ENCODE data around the gene ZNHIT3.

ZNHIT3 gene

DNA sequence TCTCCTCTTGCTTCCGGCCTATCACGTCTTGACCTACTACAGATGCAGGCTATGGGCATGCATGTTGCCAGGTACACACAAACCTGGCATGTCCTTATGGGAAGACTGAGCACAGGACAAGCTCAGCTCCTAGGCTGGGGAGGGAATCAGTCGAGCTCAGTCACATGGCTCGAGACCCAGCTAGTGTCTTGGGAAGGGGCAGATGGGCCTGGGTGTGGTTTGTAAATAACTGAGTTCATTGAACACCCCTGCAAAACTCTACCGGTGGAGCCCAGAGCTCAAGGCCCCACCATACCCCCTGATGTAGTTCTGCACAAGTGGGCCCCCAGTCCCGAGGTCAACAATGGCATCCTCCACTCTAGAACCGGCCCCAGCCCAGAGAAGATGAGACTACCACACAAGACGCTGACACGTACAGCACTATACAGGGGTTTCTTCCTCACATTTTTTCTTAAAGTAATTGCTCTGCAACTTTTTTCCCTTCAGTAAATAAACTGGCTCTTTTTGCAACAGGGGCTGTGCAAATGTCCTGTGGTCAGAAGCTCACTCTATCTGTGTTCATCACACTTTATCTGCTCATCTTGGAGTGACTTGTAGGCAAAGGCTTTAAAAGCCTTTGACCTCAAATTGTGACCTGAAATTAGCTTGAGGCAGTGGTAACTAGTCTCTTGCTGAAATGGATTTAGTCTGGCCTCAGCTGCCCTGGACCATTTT lies 22.9 kb downstream of the ZNHIT3 start:
- no peak for DNase-seq (ENCODE audit: extremely low read depth in 1 of 2, low read depth in 1 of 2)

DNA sequence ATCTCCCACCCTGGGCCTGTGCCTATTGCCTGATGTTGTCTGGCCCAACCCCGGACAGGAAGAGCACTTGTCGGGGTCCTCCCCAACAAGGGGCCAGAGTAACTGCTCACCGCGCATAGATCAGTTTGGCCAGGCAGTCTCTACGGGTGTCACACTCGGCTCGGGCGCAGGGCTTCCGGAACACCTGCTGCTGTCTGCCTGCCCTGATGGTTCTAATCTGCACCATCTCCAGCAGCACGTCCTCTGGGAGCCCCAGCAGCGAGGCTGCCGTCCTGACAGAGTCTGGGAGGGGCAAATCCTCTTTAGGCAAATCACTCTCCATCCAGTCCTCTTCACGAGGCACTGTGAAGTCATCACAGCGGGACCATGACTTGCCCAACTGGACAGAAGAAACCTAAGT lies 24.2 kb downstream of the ZNHIT3 start:
- DNase-seq (ENCODE audit: extremely low read depth in 1 of 2, low read depth in 1 of 2) = no peak

DNA sequence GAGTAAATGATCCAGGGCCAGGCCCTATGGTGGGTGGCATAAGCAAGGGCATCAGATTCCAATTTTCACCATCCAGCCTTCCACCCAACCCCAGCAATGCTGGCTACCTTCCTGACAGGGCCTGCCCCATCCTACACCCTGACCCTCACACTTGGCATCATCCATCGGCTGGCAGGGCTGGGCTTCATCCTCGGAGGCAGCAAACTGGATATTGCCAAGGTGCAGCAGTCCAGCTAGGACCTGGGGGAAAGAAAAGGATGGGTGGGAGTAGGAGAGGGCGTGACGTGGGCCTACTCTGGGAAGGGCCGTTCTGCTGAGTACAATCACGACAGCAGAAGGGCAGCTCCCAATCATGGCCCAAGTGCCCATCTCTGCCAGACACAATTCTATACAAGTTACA lies 24.7 kb downstream of the ZNHIT3 start:
- no peak for DNase-seq (ENCODE audit: extremely low read depth in 1 of 2, low read depth in 1 of 2)

DNA sequence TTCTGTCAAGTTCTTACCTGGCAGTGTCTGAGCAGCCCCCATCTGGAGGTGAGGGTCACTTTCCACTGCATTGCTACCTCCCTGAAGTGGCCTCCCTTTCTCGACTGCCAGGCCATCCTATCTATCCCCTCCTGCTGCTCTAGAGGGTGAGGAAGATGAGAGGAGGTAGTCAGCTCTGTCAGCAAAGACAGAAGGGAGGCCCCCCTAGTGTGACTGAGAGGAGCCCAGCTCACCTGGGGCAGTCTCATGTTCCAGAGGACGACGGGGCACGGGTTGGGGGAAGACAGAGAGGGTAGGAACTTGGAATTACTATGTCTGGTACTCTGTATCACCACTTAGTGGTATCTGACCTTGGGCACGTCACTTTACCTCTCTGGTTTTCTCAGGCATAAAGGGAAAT lies 26.2 kb downstream of the ZNHIT3 start:
- DNase-seq (ENCODE audit: extremely low read depth in 1 of 2, low read depth in 1 of 2) = no peak

DNA sequence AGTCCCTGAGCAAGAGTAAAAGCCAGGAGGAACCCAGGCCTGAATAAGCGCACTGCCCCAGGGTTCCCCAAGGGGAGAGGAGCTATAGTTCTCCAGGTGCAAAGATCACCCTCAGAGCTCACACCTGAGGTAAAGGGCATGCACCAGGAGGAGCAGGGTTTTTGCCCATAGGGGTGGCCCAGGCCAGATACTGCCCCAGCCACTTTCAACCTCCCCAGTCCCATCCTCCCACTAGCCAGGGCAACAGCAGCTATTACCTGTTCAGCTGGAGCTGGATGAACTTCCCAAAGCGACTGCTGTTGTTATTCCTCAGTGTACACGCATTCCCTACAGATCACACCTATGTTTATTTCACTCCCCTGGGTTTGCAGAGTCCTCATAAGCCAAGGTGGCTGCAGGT lies 28.4 kb downstream of the ZNHIT3 start:
- no peak for DNase-seq (ENCODE audit: extremely low read depth in 1 of 2, low read depth in 1 of 2)

DNA sequence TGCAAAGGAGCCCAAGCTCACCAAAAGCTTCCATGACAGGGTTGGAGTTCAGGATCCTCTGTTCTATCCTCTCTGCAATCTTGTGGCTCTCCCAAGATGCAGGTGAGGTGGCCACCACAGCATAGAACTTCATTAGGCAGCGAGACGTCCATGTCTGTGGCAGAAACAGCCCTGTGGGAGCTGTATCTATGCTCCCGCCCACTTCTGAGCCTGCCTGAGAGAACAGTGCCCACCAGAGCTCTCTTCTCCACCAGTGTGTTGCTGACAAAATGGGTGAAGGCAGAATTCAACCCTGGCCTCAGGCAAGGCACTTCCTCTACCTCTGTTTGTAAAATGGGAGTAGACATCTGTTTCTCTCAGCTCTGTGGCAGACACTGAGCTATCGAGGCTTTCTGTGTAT lies 29.4 kb downstream of the ZNHIT3 start:
- DNase-seq (ENCODE audit: extremely low read depth in 1 of 2, low read depth in 1 of 2) = no peak

DNA sequence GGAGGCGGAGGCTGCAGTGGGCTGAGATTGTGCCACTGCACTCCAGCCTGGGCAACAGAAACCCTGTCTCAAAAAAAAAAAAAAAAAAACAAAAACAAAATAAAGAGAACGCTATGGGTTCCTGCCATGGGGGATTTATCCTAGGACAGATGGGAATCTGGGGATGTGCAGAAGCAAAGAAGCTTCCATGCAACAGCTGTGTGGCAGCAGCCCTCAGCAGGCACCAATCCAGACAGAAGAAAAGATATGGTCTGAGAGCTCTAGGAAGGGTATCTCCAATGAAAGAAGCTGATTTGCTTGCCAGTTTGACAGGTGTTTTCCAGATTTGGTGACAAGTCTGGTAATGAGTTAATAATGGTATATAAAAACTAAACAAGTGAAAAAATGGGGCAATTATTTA lies 36.6 kb downstream of the ZNHIT3 start:
- no peak for DNase-seq (ENCODE audit: extremely low read depth in 1 of 2, low read depth in 1 of 2)

DNA sequence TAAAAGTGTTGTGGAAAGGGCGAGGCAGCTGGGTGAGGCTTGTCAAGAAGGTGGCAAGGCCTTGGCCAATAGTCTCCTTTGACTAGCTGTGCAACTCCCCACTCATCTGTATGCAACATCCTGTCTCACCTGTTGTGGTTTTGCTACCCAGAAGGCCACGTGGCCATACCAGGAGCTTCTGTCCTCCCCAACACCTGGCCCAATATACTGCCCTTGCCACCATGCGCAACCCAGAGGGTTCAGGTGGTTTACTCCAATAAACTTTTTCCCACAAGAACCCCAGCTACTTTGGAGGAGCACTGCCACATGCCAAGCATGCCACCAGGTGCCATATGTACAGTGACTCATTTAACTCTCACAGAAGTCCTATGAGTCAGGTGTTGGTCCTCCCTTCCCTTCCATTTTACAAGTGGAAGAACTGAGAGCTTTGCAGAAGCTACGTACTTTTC lies 38.0 kb downstream of the ZNHIT3 start:
- no peak for DNase-seq (ENCODE audit: extremely low read depth in 1 of 2, low read depth in 1 of 2)

DNA sequence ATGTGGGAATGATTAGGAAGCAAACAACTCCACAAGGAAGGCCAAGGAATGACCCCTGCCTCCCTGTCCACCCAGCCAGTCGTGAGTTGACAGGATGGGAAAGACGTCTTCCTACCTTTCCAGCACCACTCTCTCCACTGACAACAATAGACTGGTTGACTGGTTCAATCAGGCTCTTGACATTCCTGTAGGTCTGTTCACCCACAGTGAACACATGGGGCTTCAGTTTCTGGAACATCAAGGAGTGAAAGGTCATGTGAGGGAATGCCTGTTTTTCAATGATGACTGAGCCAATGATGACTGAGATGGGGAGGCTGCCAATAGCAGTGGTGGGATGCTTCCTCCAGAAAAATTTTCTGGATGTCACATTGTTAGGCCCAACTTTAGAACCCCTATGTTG lies 38.6 kb downstream of the ZNHIT3 start:
- no peak for DNase-seq (ENCODE audit: extremely low read depth in 1 of 2, low read depth in 1 of 2)

DNA sequence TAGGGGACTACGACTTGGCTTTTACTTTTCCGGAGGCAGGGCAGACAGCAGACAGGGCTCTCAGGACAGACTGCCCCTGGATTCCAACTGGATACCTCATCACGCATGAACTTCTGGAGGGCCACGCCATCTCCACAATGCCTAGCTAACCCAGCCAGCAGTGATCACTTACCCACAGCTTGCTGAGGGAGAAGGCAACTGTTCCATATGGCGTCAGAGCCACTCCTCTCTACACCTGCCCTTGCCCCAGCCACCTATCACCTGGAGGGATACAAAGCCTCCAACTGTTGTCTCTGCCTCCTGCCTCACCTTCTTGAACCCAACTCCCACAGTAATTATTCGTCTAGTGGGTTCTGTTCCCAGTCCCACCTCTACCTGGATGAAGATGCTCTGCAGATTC lies 39.4 kb downstream of the ZNHIT3 start:
- no peak for DNase-seq (ENCODE audit: extremely low read depth in 1 of 2, low read depth in 1 of 2)

DNA sequence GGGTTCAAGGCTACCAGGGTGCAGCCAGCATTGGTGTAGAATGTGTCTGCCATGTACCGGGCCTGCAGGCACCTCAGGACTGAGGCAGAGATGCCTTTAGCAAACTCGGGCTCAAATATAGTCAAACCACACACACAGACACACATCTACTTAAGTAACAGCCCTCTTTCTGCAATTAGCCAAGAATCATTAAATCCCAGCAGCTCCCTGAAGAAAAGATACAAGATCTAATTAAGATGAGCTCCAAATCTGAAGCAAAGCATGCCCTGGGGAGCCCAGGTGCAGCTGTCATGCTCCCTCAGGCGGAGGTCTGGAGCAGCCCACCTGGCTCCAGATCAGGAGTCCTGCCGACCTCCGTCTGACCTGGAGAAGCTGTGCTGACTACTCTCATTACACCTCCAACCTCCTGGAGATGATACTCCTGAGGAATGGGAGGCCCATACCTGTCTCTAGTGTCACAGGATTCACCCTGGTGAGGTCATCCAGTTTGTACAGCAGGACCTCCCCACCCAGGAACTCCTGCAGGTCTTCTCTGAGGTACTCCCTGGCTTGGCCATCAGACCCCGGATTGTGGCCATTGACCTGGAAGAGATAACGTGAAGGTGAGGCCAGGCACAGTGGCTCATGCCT lies 41.3 kb downstream of the ZNHIT3 start:
- DNase-seq (ENCODE audit: extremely low read depth in 1 of 2, low read depth in 1 of 2) = no peak

DNA sequence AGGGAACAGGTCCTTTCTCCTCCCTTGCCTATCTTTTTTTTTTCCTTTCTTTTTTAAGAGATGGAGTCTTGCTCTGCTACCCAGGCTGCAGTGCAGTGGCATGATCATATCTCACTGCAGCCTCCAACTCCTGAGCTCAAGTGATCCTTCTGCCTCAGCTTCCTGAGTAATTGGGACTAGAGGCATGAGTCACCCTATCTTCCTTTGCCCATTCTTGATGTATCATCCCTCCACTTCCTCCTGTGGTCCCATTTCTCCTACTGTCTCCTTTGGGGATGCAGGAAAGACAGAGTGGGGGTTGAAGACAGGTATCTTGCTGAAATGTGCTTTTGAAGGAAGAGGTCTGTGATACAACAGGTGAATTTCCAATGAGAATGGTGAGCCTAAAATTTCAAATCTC lies 42.6 kb downstream of the ZNHIT3 start:
- no peak for DNase-seq (ENCODE audit: extremely low read depth in 1 of 2, low read depth in 1 of 2)

DNA sequence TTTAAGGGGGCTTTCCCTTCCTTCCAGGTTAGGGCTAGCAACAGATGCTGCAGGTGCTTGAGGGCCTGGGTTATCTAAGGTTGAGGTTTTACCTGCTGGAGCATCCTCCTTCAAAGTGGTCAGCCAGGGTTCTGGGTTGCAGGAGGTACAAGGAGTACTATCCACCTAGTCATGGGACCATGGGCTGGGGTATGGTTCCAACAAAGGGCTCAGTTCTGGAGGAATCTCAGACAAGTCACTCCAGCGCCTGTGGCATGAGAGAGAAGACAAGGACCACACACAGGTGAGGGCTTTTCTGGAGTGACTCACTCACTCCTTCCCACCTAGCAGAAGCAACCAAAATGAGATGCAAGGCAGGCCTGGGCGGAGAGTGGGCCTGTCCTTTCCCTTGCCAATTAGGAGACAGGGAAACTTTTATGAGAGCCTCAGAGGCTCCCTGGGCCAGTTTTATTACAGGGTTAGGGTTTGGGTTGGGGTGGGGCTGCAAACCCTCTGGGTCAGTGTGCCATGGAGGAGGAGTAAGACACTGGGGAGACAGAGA lies 46.0 kb downstream of the ZNHIT3 start:
- DNase-seq (ENCODE audit: extremely low read depth in 1 of 2, low read depth in 1 of 2) = no peak

DNA sequence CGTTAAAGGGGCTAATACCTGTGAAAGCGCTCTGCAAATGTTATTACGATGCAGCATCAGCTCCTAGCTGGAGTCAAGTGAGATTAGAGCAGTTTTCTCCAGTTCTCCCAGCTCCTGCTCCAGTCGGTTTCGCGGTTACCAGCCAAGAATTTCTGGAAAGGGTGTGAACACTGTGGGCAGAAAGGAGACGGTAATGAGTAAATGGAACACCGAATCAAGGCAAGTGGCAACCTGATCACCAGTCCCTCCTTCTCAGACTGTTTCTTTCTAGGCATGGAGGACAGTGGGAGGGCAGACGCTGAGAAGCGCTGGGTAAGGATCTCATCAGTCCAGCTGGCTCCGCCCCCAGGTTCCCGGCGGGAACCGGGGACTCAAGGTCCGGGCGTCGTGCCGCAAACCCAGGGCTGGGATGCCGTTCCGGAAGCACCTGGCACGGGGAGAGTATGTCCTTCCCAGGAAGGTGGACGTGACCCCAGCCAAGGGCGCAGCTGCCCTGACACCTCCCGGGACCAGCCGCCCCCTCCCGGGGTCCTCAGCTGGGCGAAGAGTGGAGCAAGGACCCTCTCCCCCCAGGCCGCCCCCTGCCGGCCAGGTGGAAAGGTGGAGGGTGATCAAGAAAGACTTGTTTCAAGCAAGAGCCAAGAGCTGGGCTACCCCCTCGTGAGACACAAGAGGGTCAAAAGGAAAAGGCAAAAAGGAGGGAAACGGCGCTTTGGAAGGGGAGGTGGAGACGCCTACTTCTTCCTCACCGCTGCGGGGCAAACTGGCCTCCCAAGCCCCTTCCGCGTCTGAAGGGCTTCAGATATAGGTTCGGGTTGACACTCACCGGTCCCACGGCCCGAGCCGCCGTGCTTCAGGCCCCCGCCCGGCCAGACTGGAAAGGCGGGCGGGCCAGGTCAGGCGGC lies 47.7 kb downstream of the ZNHIT3 start:
- DNase-seq (ENCODE audit: extremely low read depth in 1 of 2, low read depth in 1 of 2) = peak in 1 of 2 donors; percentile 16

DNA sequence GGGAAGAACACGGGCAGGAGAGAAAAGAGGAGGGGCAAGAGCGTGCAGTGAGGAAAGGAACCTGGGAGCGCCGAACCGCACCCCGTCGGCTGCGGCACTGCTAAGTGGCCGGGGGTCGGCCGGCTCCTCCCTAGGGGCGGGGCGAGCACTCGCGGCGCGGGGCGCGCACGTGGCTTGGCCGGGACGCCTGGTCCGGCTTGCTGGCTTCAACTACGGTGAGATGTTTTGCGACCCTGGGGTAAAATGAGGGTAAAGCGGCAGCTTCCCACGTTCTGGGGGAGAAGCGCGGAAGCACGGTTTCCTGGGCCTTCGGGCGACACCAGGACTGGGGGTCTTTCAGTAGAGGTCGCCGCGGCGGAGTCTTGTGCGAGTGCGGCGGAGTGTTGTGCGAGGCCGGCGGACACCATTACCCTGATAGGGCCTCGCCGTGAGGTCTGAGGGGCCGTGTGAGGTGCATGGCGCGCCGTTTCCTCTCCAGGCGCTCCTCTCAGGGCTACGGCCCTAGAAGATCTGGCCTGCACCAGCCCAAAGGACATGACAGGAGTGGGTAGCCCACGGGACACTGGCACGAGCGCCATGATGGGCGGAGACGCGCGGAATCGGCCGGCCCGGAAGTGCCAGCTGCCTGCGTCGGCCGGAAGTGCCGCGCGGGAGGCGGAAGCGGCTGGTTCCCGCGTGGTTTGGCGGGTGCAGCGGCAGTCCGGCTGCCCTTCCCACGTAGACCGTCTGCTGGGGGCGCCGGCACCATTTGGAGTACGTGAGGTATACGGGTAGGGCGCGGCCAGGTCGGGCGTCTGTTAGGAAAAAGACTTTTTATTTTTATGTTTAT lies 48.6 kb downstream of the ZNHIT3 start, which contains the start of the genes MYO19 and PIGW:
TSS of gene MYO19 (minus strand) at position 29 of the 829 bp plus-strand sequence. CDS start 2,330 bp downstream, outside the sequence.
TSS of gene PIGW (plus strand) at position 148 of the 829 bp plus-strand sequence. CDS start 2,115 bp downstream, outside the sequence.
- DNase-seq (ENCODE audit: extremely low read depth in 1 of 2, low read depth in 1 of 2) = peak; percentile 81 to 82

DNA sequence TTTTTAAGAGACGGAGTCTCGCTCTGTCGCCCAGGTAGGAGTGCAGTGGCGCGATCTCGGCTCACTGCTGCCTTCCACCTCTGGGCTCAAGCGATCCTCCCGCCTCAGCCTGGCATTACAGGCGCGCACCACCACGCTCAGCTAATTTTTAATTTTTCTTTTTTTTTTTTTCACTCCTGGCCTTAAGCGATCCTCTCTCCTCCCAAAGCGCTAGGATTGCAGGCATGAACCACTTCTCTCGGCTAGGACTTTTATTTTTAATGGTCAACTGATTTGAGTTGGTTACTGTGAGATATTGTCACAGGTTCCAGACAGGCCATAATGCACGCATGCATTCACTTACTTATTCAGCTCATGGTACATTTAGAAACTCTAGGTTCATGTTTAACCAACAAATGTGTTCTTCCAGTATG lies 49.2 kb downstream of the ZNHIT3 start:
- no peak for DNase-seq (ENCODE audit: extremely low read depth in 1 of 2, low read depth in 1 of 2)

DNA sequence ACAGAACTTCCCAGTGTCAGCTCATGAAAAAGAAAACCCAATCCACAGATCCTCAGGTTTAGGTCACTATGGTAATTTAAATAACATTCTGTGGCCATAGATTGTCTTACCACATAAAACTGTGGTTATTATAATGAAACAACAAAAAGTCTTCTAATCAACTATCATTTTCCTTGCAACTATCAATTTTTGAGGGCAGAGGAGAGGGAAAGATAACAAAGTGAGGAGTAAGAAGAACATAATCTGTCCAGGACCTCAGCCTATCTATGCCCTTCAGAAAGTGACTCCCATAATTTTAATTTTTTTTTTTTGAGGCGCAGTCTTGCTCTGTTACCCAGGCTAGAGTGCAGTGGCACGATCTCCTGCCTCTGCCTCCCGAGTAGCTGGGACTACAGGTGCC lies 54.2 kb downstream of the ZNHIT3 start:
- no peak for DNase-seq (ENCODE audit: extremely low read depth in 1 of 2, low read depth in 1 of 2)

DNA sequence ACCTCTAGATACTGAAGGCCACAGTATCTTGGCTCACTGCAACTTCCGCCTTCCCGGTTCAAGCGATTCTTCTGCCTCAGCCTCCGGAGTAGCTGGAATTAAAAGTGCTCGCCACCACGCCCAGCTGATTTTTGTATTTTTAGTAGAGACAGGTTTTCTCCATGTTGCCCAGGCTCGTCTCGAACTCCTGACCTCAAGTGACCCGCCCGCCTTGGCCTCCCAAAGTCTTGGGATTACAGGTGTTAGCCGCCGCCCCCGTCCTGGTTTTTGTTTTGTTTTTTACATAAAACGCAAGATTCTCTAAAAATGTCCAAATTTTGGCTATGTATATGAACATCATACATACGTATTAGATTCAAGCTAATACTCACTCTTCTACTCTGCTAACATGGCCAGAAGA lies 56.3 kb downstream of the ZNHIT3 start:
- DNase-seq (ENCODE audit: extremely low read depth in 1 of 2, low read depth in 1 of 2) = no peak

DNA sequence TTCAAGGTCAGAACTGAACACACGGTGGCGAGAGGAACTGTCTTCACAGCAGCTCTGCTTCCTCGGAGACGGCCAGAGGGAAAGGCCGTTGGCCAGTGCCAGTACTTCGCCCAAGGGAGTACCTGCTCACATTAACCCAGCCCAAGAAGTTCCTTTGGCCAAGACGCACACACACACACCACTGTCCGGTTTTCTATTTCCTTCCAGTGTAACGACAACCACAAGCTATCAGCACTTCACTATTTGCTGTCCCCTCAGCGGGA lies 57.5 kb downstream of the ZNHIT3 start:
- no peak for DNase-seq (ENCODE audit: extremely low read depth in 1 of 2, low read depth in 1 of 2)

DNA sequence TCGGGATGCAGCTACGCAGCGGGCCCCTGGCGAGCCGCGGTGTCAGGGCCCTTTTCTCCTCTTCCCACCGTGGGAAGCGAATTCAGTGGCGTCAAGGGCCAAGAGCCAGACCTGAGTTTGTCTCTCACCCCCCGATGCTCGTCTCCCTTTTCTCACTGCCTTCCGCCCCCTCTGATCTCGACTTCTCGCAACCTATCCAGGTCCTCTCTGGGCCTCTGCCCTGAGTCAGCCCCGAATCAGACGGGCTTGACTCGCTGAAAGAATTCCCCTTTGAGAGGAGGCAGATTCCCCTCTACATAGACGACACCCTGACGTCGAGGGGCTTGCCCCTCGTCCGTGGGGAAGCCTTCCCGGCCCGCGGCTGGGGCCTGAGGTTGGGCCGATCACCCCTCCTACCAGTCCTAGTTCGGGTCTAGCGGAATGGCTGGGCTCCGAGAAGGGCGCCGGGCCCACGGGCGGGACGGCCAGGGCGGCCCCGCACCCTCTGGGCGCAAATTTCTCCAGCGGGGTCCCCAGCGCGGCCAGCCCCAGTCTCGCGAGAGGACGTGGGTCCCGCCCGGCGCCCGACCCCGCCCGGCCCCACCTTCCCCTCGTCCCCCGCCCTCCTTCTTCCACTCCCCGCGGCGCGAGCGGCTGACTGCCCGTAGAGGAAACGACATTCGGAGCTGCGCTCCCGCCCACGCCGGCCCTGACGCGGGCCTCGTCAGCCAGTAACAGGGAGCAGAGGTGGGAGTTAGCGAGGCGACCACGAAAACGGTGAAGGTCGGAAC lies 58.0 kb downstream of the ZNHIT3 start, which contains the start of gene GGNBP2:
TSS of gene GGNBP2 (plus strand) at position 613 of the 770 bp plus-strand sequence. CDS start 806 bp downstream, outside the sequence.
- DNase-seq (ENCODE audit: extremely low read depth in 1 of 2, low read depth in 1 of 2) = peak; percentile 83 to 86
